Measurements from ENCODE around the gene CLCNKA.
"Not testable (repeated sequence)": the region's sequence is repeated elsewhere in the genome, so short reads cannot be mapped to it uniquely, and the experiment has no call there.

- TF ChIP-seq, protein P1, sequence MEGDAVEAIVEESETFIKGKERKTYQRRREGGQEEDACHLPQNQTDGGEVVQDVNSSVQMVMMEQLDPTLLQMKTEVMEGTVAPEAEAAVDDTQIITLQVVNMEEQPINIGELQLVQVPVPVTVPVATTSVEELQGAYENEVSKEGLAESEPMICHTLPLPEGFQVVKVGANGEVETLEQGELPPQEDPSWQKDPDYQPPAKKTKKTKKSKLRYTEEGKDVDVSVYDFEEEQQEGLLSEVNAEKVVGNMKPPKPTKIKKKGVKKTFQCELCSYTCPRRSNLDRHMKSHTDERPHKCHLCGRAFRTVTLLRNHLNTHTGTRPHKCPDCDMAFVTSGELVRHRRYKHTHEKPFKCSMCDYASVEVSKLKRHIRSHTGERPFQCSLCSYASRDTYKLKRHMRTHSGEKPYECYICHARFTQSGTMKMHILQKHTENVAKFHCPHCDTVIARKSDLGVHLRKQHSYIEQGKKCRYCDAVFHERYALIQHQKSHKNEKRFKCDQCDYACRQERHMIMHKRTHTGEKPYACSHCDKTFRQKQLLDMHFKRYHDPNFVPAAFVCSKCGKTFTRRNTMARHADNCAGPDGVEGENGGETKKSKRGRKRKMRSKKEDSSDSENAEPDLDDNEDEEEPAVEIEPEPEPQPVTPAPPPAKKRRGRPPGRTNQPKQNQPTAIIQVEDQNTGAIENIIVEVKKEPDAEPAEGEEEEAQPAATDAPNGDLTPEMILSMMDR (optimal IDR thresholded peaks at IDR 0.05 in 1 of 3, IDR thresholded peaks at IDR 0.05 in 1 of 3, conservative IDR thresholded peaks at IDR 0.05 in 1 of 3; ENCODE audit: extremely low read depth in 1 of 3, insufficient read depth in 2 of 3, low read length in 3 of 3) = not testable (repeated sequence)
- TF ChIP-seq EZH2 (IDR thresholded peaks at IDR 0.05; ENCODE audit: low read length) = not testable (repeated sequence)
These were observed 43.9 kb upstream of the CLCNKA start for GRCh38 chr1:15977947-15978346.
